GM19467 (cell line): Measurements from ENCODE around the gene RIC8A.

ENCODE experiments used
- ATAC-seq: cut with Tn5 transposase; IDR thresholded peaks from one replicate; pipeline ENCODE4 v1.9.1; 2021; ENCODE audit warnings: mild to moderate bottlenecking, moderate library complexity; ENCODE audit not compliant: unreplicated experiment

RIC8A gene

DNA sequence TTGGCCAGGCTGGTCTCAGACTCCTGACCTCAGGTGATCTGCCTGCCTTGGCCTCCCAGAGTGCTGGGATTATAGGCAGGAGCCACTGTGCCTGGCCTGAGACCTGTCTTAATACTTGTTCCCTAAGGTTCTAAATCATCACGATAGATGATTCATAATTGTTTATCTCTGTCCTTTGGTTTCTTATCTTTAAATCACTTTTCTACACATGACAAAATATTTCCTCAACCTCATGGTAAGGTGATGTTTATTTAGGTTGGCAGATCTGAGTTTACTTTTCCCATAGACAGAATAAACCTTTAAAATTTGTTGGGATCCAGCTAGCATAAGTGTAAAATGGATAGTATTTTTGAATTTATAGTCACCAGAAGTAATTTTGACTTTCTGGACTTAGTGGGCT is 32.8 kb downstream of the RIC8A start:
- ATAC-seq = no peak

DNA sequence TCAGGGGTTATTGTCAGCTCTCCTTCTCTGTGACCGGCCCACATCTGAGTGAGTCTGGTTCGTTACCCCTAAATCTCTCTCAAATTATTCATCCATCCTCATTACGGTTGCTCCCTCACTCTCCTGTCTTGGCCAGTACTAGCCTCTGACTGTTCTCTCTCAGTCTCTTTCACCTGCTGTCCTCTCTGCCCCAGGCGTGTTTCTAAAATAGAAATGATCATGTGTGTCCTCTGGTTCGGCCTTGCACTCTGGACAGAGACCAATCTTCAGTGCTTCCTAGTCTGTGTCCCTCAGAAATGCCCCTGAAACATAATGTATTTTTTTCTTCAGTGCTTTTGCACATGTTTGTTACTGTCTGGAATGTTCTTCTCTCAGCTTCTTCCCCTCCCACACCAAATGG is 34.1 kb downstream of the RIC8A start:
- no peak for ATAC-seq

DNA sequence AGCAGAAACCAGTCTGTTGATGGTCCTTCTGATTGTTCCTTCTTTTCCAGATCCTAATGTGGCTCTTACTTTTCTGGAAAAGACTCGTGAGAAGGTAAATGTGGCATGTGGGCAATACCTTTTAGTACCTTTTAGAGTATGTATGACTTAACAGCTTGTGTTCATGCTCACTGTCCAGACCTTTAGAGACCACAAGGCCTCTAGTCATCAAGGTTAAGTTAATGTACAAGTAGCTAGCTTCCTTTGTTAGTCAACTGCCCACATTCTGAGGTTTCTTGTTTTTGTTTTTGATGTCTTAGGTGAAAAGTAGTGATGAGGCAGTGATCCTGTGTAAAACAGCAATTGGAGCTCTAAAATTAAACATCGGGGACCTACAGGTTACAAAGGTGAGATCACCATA is 36.9 kb downstream of the RIC8A start:
- no peak for ATAC-seq

- ATAC-seq = no peak
Observed at GRCh38 chr11:249062-249461, 41.6 kb downstream of the RIC8A start.

DNA sequence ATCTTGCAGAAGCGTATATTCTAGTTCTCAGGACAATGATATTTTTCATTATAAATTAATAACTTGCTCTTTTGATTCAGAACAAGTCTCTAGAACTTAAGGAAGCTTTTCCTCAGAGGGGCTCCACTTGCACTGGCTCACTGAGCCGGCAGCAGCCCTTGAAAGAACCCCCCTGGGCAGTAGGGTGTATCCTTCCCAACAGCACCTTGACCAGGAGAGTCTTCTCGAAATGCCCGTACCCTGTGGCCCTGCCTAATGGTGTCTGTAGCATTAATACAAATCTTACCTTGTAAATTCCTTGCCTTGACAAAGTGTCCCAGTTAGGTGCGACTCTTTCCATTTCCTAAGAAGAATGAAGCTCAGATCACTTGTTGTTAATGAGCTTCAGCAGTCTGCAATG is 42.8 kb downstream of the RIC8A start:
- no peak for ATAC-seq

DNA sequence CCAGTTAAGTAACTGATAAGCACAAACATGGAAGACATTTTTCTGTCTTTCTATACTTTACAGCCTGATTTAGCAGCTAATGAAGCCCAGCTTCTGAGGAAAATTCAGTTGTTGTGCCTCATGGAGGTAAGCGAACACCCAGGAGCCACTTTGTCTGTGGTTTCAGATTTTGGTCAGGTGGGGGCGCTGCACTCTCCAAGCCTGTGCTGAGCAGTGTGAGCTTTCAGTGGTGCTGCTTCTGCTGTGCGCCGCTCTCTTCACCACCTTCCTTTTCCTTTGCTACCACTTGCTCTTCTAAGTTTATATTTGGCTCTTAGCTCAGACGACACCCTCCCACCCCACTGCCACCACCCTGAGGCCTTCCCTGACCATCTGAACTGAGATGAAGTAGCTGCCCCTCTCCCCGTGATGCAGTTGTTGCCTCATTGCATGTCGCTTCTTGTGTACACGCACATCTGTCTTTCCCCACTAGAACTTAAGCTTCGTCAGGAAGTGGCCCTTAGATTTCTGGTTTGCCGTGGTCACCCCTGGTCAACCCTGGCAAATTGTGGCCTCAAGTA is 43.3 kb downstream of the RIC8A start:
- ATAC-seq = no peak

GRCh38 chr11:251550-251949 is 44.0 kb downstream of the RIC8A start:
- ATAC-seq = no peak

DNA sequence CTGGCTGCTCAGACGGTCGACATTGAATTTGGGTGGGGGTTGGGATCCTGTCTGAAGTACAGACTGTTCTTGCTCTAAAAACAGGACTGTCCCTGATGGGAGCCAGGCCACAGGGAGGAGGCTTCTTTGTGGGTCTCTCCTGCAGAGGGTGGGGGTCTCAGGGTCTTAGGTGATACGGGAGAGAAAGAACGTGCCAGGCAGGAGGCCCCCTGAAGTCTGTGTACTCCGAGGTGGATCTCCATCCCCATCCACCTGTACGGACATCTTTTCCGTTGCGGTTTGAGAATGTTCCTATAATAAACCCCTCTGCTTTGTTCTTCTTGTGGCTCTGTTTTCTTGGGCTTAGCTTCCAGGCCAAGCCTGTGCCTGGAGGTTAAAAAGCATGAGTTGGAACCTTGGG is 45.2 kb downstream of the RIC8A start:
- ATAC-seq = no peak

DNA sequence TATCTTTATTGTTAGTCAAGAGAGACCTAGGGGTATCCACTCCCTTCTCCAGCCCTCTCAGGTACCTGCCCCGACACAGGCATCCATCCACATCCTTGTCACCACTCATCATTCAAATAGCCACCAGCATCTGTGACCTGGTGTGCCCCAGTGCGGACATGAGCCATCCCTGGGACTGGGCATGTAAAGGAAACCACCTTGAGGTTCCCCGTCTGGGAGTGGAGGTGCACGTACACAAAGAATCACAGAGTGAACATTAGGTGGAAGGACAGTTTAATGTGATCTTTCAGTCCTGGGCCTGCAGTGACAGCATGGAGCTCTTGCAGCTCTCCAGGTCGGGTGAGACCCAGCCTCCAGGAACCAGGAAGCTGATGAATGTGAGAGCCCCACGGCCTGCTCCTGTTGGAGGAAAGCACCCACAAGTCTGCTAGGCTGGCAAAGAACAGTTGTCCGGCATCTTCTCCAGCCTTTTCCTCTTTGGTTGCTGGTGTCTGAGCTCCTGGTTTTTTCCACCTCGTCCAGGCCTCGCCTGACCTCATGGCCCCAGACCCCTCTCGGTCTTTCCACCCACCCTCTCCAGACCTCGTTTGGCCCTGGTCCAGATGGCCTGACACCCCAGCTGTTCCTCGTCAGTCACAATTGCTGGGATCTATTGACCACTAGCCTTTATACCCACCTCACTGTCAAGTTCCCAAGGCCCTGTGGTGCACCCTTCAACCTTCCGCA is 45.8 kb downstream of the RIC8A start:
- ATAC-seq = no peak

- ATAC-seq = no peak
Observed at GRCh38 chr11:253886-254270, 46.4 kb downstream of the RIC8A start.

DNA sequence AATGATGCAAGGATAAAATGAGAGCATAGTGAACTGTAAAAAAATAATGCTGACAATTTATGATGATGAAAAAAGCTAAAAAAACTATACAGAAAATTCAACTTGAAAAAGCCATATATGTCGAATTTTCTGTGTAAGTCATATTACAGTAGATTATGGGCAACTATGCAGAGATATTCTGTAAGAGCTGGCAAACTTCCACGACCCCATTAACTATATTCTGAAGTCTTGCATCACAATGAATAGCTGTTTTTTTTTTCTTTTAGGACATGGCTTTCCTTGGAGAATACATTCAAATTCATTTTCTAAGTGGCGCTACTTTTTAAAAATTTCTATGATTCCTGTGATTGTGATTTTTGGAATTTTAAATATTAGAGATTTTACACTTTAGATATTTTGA is 47.7 kb downstream of the RIC8A start:
- ATAC-seq = no peak

DNA sequence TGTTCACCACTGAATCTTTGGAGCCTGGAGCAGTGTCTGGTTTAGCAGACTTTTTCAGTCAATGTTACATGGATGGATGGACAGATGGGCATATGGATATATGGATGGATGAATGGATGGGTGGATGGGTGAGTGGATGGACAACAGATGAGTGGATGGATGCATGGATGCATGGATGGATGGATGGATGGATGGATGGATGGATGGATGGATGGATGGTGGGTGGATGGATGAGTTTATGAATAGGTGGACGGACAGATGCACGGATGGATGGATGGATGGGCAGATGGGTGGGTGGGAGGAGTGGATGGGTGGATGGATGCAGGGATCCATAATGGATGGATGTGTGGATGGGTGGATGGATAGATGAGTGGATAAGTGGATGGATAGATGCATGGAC is 48.3 kb downstream of the RIC8A start:
- ATAC-seq = no peak

DNA sequence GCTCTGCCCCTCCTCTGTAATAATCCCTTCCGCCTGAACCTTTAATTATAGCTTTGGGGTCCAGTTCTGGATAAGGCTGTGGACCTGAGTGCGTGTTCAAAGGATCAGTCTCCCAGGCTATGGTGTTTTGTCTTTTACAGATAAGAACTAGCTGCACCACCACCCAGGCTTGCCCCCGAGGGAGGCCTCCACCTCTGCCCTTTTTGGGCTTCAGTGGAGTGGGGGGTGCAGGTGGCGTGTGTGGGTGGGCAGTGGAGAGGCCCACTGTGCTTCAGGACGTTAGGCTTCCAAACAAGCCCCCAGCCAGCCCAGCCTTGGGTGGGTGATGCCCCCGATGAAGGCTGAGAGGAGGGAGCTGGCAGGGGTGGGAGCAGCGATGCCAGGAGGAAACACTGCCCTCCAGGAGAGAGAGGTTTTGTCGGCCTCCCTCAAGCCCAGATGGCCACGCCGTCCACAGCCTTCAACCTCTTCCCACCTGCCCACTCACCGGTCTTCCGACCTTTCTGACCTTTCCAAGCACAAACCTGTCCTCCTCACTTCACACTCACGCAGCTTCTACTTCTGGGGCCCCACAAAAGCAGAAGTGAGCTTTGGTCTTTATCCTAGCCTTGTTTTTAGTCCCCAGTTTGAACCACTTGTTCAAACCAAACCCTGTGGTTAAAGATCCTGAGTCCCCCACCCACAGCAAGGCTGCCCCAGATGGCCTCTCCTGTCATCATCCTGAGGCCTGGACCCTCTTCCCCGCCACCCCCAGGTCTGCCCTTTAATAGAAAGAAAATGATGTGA is 49.6 kb downstream of the RIC8A start:
- no peak for ATAC-seq

DNA sequence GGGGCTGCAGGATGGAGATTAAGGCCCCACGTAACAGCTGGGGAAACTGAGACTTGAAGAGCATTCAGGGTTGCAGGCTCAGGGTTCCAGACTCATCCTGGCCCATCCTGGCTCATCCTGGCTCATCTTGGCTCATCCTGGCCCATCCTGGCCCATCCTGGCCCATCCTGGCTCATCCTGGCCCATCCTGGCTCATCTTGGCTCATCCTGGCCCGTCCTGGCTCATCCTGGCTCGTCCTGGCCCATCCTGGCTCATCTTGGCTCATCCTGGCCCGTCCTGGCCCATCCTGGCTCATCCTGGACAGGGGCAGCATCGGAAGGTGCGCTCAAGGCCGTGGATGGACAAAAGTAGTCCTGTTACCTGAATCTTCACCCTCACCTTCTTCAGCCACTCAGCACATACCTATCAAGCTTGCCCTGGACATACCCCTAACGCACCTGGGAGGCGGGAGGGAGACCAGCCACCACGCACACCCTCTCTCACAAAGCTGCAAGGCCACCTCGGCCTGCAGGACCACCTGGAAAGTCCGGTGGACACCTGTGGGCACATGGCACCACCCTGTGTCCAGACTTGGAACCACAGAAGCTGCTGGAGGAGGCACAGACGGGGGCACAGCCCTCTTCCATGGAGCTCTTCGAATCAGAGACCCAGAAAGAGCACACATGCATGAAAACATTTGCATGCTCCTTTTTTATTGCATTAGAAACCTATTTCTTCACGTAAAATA is 50.4 kb downstream of the RIC8A start:
- no peak for ATAC-seq

DNA sequence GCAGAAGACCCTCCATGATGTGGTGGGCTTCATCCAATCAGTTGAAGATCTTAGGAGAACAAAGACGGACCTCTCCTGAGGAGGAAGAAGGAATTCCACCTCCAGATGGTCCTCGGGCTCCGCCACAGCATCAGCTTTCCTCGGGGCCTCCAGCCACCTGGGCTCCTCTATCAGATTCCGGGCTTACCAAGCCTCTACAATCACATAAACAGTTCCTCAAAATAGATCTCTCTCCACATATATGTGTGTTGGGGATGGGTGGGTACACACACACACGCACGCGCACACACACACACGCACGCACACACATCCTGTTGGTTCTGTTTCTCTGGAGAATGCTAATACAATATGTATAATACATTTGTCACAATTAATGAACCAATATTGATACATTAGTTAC is 51.9 kb downstream of the RIC8A start:
- no peak for ATAC-seq

DNA sequence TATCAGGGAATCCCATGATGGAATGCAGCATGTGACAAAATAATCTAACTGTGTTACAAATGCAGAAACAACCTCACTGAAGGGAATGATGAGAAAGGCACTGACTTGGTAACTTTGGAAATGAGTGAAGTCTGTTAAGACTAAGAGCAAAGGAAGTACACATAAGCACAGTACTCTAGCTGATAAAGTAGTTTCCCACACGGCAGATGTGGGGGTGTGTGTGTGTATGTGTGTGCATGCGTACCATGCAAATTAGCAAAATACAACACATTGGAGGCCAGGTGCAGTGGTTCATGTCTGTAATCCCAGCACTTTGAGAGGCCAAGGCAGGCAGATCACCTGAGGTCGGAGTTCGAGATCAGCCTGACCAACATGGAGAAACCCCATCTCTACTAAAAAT is 54.1 kb downstream of the RIC8A start:
- ATAC-seq = no peak
